ENCODE results near the gene VAMP8.

DNA sequence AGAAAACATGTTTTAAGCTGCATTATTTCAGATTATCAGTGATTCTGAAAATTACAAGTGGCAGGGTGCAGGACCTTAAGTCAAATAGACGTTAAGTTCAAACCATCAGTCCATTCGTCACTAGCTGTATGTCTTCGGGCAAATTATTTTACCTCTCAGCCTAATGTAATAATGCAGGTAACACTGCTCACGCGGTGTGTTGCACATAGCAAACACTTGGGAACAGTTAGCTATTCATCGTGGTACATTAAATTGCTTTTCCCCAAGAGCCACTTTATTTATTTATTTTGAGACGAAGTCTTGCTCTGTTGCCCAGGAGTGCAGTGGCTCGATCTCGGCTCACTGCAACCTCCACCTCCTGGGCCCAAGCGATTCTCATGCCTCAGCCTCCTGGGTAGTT is 28.3 kb upstream of the VAMP8 start:
- TF ChIP-seq, protein P1, sequence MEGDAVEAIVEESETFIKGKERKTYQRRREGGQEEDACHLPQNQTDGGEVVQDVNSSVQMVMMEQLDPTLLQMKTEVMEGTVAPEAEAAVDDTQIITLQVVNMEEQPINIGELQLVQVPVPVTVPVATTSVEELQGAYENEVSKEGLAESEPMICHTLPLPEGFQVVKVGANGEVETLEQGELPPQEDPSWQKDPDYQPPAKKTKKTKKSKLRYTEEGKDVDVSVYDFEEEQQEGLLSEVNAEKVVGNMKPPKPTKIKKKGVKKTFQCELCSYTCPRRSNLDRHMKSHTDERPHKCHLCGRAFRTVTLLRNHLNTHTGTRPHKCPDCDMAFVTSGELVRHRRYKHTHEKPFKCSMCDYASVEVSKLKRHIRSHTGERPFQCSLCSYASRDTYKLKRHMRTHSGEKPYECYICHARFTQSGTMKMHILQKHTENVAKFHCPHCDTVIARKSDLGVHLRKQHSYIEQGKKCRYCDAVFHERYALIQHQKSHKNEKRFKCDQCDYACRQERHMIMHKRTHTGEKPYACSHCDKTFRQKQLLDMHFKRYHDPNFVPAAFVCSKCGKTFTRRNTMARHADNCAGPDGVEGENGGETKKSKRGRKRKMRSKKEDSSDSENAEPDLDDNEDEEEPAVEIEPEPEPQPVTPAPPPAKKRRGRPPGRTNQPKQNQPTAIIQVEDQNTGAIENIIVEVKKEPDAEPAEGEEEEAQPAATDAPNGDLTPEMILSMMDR (IDR thresholded peaks at IDR 0.05; ENCODE audit: extremely low read depth in 1 of 2, insufficient read depth in 1 of 2, low read depth in 1 of 2, low read length in 2 of 2): no peak
- TF ChIP-seq EZH2 (IDR thresholded peaks at IDR 0.05; ENCODE audit: borderline replicate concordance, low read depth, low read length, severe bottlenecking) (no peak), GATA2 (IDR thresholded peaks at IDR 0.05; ENCODE audit: insufficient read depth, insufficient read length, low read depth, low read length) (no peak), POLR2A (IDR thresholded peaks at IDR 0.05; ENCODE audit: low read depth, low read length) (no peak), POLR2AphosphoS5 (IDR thresholded peaks at IDR 0.05; ENCODE audit: insufficient read depth, low read depth, low read length) (no peak), JUN (IDR thresholded peaks at IDR 0.05; ENCODE audit: borderline replicate concordance, insufficient read depth, insufficient read length, low read depth) (no peak)

All from endothelial cell of umbilical vein (primary cell).